H9 (cell line): Measurements from ENCODE around the gene RAB11FIP5. TPM values are rescaled to one million over a fixed set of nuclear protein-coding genes. Genes with fewer than 3 reads are reported as not detected.

Source experiments
- DNase-seq: peaks from one replicate; pipeline ENCODE4 v3.0.0-alpha.2; 2017
- H2AFZ ChIP-seq: one replicate; pipeline ENCODE4 v1.6.1; 2013; ENCODE audit warnings: mild to moderate bottlenecking, low read length, control low read depth, moderate library complexity
- H2AK5ac ChIP-seq: 2 replicates; pipeline ENCODE4 v1.6.1; 2013; ENCODE audit warnings: low read length, control low read depth, mixed read lengths; ENCODE audit not compliant: insufficient read length
- H2BK120ac ChIP-seq: one replicate; pipeline ENCODE4 v1.6.1; 2013; ENCODE audit warnings: low read depth, mild to moderate bottlenecking, low read length, control low read depth, inconsistent platforms; ENCODE audit not compliant: poor library complexity, severe bottlenecking
- H2BK12ac ChIP-seq: 2 replicates; pipeline ENCODE4 v1.6.1; 2013; ENCODE audit warnings: low read length, control low read depth, mixed read lengths, low read depth; ENCODE audit not compliant: insufficient read length
- H2BK15ac ChIP-seq: 2 replicates; pipeline ENCODE4 v1.6.1; 2013; ENCODE audit warnings: low read depth, low read length, control low read depth
- H2BK20ac ChIP-seq: one replicate; pipeline ENCODE4 v1.6.1; 2013; ENCODE audit warnings: low read depth, mild to moderate bottlenecking, low read length, control low read depth, inconsistent platforms; ENCODE audit not compliant: poor library complexity, severe bottlenecking
- H2BK5ac ChIP-seq: 2 replicates; pipeline ENCODE4 v1.6.1; 2013; ENCODE audit warnings: low read length, control low read depth, mixed read lengths; ENCODE audit not compliant: insufficient read length
- H3K14ac ChIP-seq: 2 replicates; pipeline ENCODE4 v1.6.1; 2013; ENCODE audit warnings: low read length, control low read depth; ENCODE audit not compliant: insufficient read depth
- H3K18ac ChIP-seq: 2 replicates; pipeline ENCODE4 v1.6.1; 2013; ENCODE audit warnings: low read depth, mild to moderate bottlenecking, mixed read lengths, low read length, control low read depth; ENCODE audit not compliant: insufficient read length
- H3K23ac ChIP-seq: 2 replicates; pipeline ENCODE4 v1.6.1; 2013; ENCODE audit warnings: low read length, control low read depth, mixed read lengths, low read depth; ENCODE audit not compliant: insufficient read length
- H3K23me2 ChIP-seq: 2 replicates; pipeline ENCODE4 v1.6.1; 2013; ENCODE audit warnings: low read depth, mild to moderate bottlenecking, mixed read lengths, low read length, control low read depth; ENCODE audit not compliant: insufficient read length, poor library complexity, severe bottlenecking
- H3K27ac ChIP-seq: 2 replicates; pipeline ENCODE4 v1.5.1; 2013; ENCODE audit warnings: low read length, control low read depth, mixed read lengths, low read depth; ENCODE audit not compliant: insufficient read length
- H3K27me3 ChIP-seq: 2 replicates; pipeline ENCODE4 v1.6.1; 2013; ENCODE audit warnings: low read length, control low read depth, inconsistent platforms; ENCODE audit not compliant: insufficient read depth
- H3K4ac ChIP-seq: 2 replicates; pipeline ENCODE4 v1.6.1; 2013; ENCODE audit warnings: low read depth, mild to moderate bottlenecking, control low read depth, inconsistent platforms, low read length, moderate library complexity
- H3K4me1 ChIP-seq: 2 replicates; pipeline ENCODE4 v1.6.1; 2013; ENCODE audit warnings: low read length, control low read depth, inconsistent platforms; ENCODE audit not compliant: insufficient read depth
- H3K4me2 ChIP-seq: 2 replicates; pipeline ENCODE4 v1.6.1; 2013; ENCODE audit warnings: low read length, control low read depth, mixed read lengths; ENCODE audit not compliant: insufficient read length, insufficient read depth
- H3K56ac ChIP-seq: 2 replicates; pipeline ENCODE4 v1.6.1; 2013; ENCODE audit warnings: low read depth, mild to moderate bottlenecking, mixed read lengths, low read length, control low read depth; ENCODE audit not compliant: insufficient read length
- H3K79me1 ChIP-seq: 2 replicates; pipeline ENCODE4 v1.6.1; 2013; ENCODE audit warnings: low read depth, mild to moderate bottlenecking, moderate library complexity, low read length, control low read depth, inconsistent platforms; ENCODE audit not compliant: insufficient read depth, poor library complexity, severe bottlenecking
- H3K79me2 ChIP-seq: 2 replicates; pipeline ENCODE4 v1.6.1; 2013; ENCODE audit warnings: low read length, control low read depth, inconsistent platforms; ENCODE audit not compliant: insufficient read depth
- H3K9ac ChIP-seq: 2 replicates; pipeline ENCODE4 v1.6.1; 2013; ENCODE audit warnings: low read length, control low read depth, mixed read lengths; ENCODE audit not compliant: insufficient read length; ENCODE audit errors: extremely low read depth
- H3K9me3 ChIP-seq: one replicate; pipeline ENCODE4 v1.6.1; 2013; ENCODE audit warnings: low read depth, low read length, inconsistent platforms; ENCODE audit not compliant: control insufficient read depth
- H3T11ph ChIP-seq: one replicate; pipeline ENCODE4 v1.6.1; 2013; ENCODE audit warnings: mild to moderate bottlenecking, low read length, control low read depth, inconsistent platforms
- H4K20me1 ChIP-seq: one replicate; pipeline ENCODE4 v1.6.1; 2013; ENCODE audit not compliant: control insufficient read depth, insufficient read length, insufficient read depth
- H4K5ac ChIP-seq: 2 replicates; pipeline ENCODE4 v1.6.1; 2013; ENCODE audit warnings: low read depth, mild to moderate bottlenecking, mixed read lengths, low read length, control low read depth; ENCODE audit not compliant: insufficient read length
- H4K8ac ChIP-seq: replicated peaks from 2 replicates; pipeline ENCODE4 v1.6.1; 2013; ENCODE audit warnings: low read length, control low read depth, mixed read lengths, low read depth; ENCODE audit not compliant: insufficient read length
- H4K91ac ChIP-seq: 2 replicates; pipeline ENCODE4 v1.6.1; 2013; ENCODE audit warnings: low read depth, mild to moderate bottlenecking, moderate library complexity, mixed read lengths, low read length, control low read depth; ENCODE audit not compliant: insufficient read length
- H3K27ac Mint-ChIP-seq, 3 experiments: 2 replicates in 2 of 3; 3 replicates in 1 of 3; pipeline ENCODE4 v1.8.0; 2020 to 2021; ENCODE audit warnings: mixed read lengths in 3 of 3, mild to moderate bottlenecking in 1 of 3, moderate library complexity in 1 of 3
- H3K27me3 Mint-ChIP-seq: 2 replicates; pipeline ENCODE4 v1.8.0; 2021; ENCODE audit warnings: low read depth, mild to moderate bottlenecking, moderate library complexity, mixed read lengths
- H3K36me3 Mint-ChIP-seq, 3 experiments: 2 replicates in 2 of 3; 3 replicates in 1 of 3; pipeline ENCODE4 v1.8.0; 2020 to 2021; ENCODE audit warnings: low read depth in 3 of 3, mixed read lengths in 3 of 3; ENCODE audit not compliant: insufficient read depth in 1 of 3
- H3K4me1 Mint-ChIP-seq, 2 experiments: 2 replicates each; pipeline ENCODE4 v1.8.0; 2020; ENCODE audit warnings: mixed read lengths in 2 of 2
- H3K4me3 Mint-ChIP-seq, 2 experiments: 2 replicates in 1 of 2; 3 replicates in 1 of 2; pipeline ENCODE4 v1.8.0; 2020 to 2021; ENCODE audit warnings: mild to moderate bottlenecking in 2 of 2, mixed read lengths in 2 of 2, moderate library complexity in 1 of 2
- H3K9me3 Mint-ChIP-seq, 2 experiments: 2 replicates in 1 of 2; 3 replicates in 1 of 2; pipeline ENCODE4 v1.8.0; 2020; ENCODE audit warnings: mild to moderate bottlenecking in 2 of 2, mixed read lengths in 2 of 2, moderate library complexity in 1 of 2
- CTCF ChIP-seq: fragments of 200-600 bp; sonication (generic); conservative IDR thresholded peaks from 3 replicates; pipeline ENCODE4 v1.8.0; 2021; ENCODE audit warnings: antibody characterized with exemption, mild to moderate bottlenecking
- WGBS: extraction: QIAGEN DNeasy Blood & Tissue Kit; methylation state at CpG from one replicate; pipeline ENCODE4 v1.1.7; 2013; ENCODE audit warnings: missing lambda C conversion rate, low lambda C conversion rate, mixed read lengths; ENCODE audit not compliant: insufficient read length; ENCODE audit errors: extremely low coverage; 5-methylcytosine and 5-hydroxymethylcytosine counted together
- total RNA-seq: library from RNA; stranded (reverse); gene quantifications from 2 replicates; pipeline ENCODE4 v1.2.1, GENCODE V29; 2021

RAB11FIP5 gene
- total RNA-seq, 1 experiment from 2014 or later: 7.1 TPM

- H4K5ac ChIP-seq: no peak overlapping the region
- H2BK20ac ChIP-seq: no peak overlapping the region
- H3K79me1 ChIP-seq: no peaks in the 10 kb centered on the region
- H3K9ac ChIP-seq: no peak overlapping the region
- H3K79me2 ChIP-seq: no peaks in the 10 kb centered on the region
- no peaks in the 10 kb centered on the region for H3K23me2 ChIP-seq
- no peak overlapping the region for H3T11ph ChIP-seq
- H4K91ac ChIP-seq: no peak overlapping the region
- H2AK5ac ChIP-seq: no peak overlapping the region
- no peak overlapping the region for H3K4me2 ChIP-seq
- no peak overlapping the region for H2BK120ac ChIP-seq
- Mint-ChIP-seq H3K27me3 (no peaks in the 10 kb centered on the region), H3K4me3 (no peak overlapping the region), H3K36me3 (peaks cover 0 to 4% (median under 1%) of the 10 kb centered on the region in 3 experiments; a peak in 2 of 7 replicates), H3K27ac (no peak overlapping the region), H3K4me1 (peaks cover 14 to 21% of the 10 kb centered on the region in 2 experiments), H3K9me3 (no peaks in the 10 kb centered on the region)
- H2BK12ac ChIP-seq: no peak overlapping the region
- H3K56ac ChIP-seq: no peak overlapping the region
- no CpG with 5 or more reads among the region's 5 CpGs for WGBS
- H3K27me3 ChIP-seq: no peaks in the 10 kb centered on the region
- no peak for DNase-seq
- no peak overlapping the region for H3K27ac ChIP-seq
- H4K20me1 ChIP-seq: no peaks in the 10 kb centered on the region
- no peak overlapping the region for H3K18ac ChIP-seq
- H3K14ac ChIP-seq: no peak overlapping the region
- H3K9me3 ChIP-seq: no peaks in the 10 kb centered on the region
- no peak overlapping the region for H2BK5ac ChIP-seq
- H3K4me1 ChIP-seq: no peaks in the 10 kb centered on the region; the same call in 1 of the 2 replicates
- H3K23ac ChIP-seq: no peak overlapping the region
- no peak overlapping the region for H3K4ac ChIP-seq
- no peak overlapping the region for H2BK15ac ChIP-seq
- H2AFZ ChIP-seq: no peak overlapping the region
- no peak overlapping the region for H4K8ac ChIP-seq
- no peak for TF ChIP-seq CTCF
These were observed 78.9 kb downstream of the RAB11FIP5 start for GRCh38 chr2:73033766-73034381.
